ENCODE results near the gene TWIST2. TPM values are rescaled to one million over a fixed set of nuclear protein-coding genes. Genes with fewer than 3 reads are reported as not detected.

Gene TWIST2
- total RNA-seq, 2 experiments from 2014 or later: not detected

DNA sequence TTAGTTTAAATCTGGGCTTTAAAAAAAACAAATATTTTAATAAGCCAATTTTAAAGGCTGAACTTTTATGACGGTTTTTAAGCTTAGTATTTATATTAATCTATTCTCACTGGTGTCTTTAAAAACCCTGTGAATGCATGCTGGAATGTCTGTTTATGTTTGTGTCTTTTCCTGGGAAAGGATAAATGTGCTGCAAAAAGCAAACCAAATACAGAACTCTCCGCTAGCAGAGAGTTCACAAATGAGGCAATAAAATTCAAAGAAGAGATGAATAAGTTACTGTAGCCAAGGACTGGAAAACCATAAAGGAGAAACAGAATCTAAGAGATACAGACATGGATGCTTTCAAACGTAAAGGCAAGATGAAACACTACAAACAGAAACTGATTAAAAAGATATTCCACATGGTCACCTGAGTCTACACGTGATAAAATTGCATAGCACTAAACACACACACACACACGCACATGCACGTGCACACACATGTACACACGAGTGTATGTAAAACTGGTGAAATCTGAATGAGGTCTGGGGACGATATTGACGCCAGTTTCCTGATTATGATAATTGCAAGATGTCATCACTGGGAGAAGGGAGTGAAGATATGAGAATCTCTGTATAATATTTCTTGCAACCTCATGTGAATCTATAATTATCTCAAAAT is 4.5 kb downstream of the TWIST2 start:
- Mint-ChIP-seq H3K27me3 (peaks cover 27% of the 10 kb centered on the region), H3K27ac (no peak overlapping the region), H3K9me3 (ENCODE audit: low read depth) (no peaks in the 10 kb centered on the region), H3K4me1 (no peaks in the 10 kb centered on the region), H3K4me3 (no peak overlapping the region), H3K36me3 (ENCODE audit: low read depth) (no peaks in the 10 kb centered on the region)
- ChIA-PET CTCF (no interaction called here), POLR2A (no interaction called here)
- ATAC-seq (no peak), DNase-seq (no peak)
- intact Hi-C loops (cut with DNase I, micrococcal nuclease): no loop called here

GRCh38 chr2:238853218-238853617 is 5.3 kb downstream of the TWIST2 start:
- Mint-ChIP-seq H3K36me3 (ENCODE audit: low read depth) (no peaks in the 10 kb centered on the region), H3K27me3 (peaks cover 27% of the 10 kb centered on the region), H3K4me3 (no peak overlapping the region), H3K4me1 (no peaks in the 10 kb centered on the region), H3K27ac (no peak overlapping the region), H3K9me3 (ENCODE audit: low read depth) (no peaks in the 10 kb centered on the region)
- ChIA-PET CTCF (no interaction called here), POLR2A (no interaction called here)
- ATAC-seq (no peak), DNase-seq (no peak)
- intact Hi-C loops (cut with DNase I, micrococcal nuclease): no loop called here

DNA sequence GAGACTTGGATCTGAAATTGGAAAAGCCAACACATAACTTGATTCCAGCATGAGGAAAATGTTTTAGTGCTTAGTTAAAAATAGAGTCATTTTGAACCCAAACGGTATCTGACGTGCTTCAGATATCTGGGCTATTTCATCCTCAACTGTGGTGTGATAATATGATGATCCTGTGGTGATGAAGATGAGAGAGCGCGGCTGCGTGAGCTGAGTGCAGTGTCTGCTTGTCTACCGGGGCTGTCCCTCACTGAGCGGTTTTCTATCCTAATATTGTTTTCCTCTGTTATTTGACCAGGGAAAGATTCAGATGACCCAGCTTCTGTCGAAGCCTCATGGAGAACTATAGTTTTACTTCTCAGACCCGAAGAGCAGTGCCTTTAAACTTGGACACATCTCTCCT is 5.8 kb downstream of the TWIST2 start:
- H3K36me3 Mint-ChIP-seq (ENCODE audit: low read depth): no peaks in the 10 kb centered on the region
- no peaks in the 10 kb centered on the region for H3K9me3 Mint-ChIP-seq (ENCODE audit: low read depth)
- POLR2A ChIA-PET: no interaction called here
- DNase-seq: no peak
- no peaks in the 10 kb centered on the region for H3K4me1 Mint-ChIP-seq
- intact Hi-C loops (cut with DNase I, micrococcal nuclease): no loop called here
- H3K27me3 Mint-ChIP-seq: peaks cover 29% of the 10 kb centered on the region
- ATAC-seq: no peak
- H3K27ac Mint-ChIP-seq: no peak overlapping the region
- no peak overlapping the region for H3K4me3 Mint-ChIP-seq
- CTCF ChIA-PET: no interaction called here

DNA sequence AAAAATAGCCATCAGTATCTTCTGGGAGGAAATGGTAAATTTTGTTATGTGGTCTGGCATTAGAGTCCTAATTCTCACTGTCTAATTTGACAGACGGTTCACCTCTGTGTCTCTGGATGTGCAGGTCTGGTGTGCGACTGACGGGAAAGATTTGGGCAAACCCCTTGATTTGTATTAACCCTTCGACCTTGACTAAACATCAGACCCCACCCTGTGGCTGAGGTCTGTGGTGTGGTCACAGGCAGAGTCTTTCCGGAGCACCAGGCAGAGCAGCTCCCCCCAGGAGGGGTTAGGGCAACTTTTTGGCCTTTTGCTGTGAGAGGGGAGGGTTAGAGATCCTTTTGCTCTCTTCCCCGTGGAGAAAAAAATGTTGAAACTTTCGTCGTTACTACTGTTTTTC is 6.4 kb downstream of the TWIST2 start:
- Mint-ChIP-seq H3K27me3 (peaks cover 29% of the 10 kb centered on the region), H3K27ac (no peak overlapping the region), H3K9me3 (ENCODE audit: low read depth) (no peaks in the 10 kb centered on the region), H3K4me3 (no peak overlapping the region), H3K36me3 (ENCODE audit: low read depth) (no peaks in the 10 kb centered on the region), H3K4me1 (no peaks in the 10 kb centered on the region)
- ChIA-PET CTCF (no interaction called here), POLR2A (no interaction called here)
- ATAC-seq (no peak), DNase-seq (no peak)
- intact Hi-C loops (cut with DNase I, micrococcal nuclease): no loop called here

- H3K36me3 Mint-ChIP-seq (ENCODE audit: low read depth): no peaks in the 10 kb centered on the region
- POLR2A ChIA-PET: no interaction called here
- intact Hi-C loops (cut with DNase I, micrococcal nuclease): no loop called here
- H3K4me3 Mint-ChIP-seq: no peak overlapping the region
- H3K27ac Mint-ChIP-seq: no peak overlapping the region
- no peaks in the 10 kb centered on the region for H3K4me1 Mint-ChIP-seq
- peaks cover 31% of the 10 kb centered on the region for H3K27me3 Mint-ChIP-seq
- CTCF ChIA-PET: no interaction called here
- no peaks in the 10 kb centered on the region for H3K9me3 Mint-ChIP-seq (ENCODE audit: low read depth)
- DNase-seq (no peak), ATAC-seq (no peak)
Measured at GRCh38 chr2:238854699-238855229, 6.9 kb downstream of the TWIST2 start.

GRCh38 chr2:238855299-238855698 is 7.4 kb downstream of the TWIST2 start:
- Mint-ChIP-seq H3K27me3 (peaks cover 27% of the 10 kb centered on the region), H3K4me1 (no peaks in the 10 kb centered on the region), H3K36me3 (ENCODE audit: low read depth) (no peaks in the 10 kb centered on the region), H3K9me3 (ENCODE audit: low read depth) (no peaks in the 10 kb centered on the region), H3K27ac (no peak overlapping the region), H3K4me3 (no peak overlapping the region)
- DNase-seq (no peak), ATAC-seq (no peak)
- ChIA-PET CTCF (no interaction called here), POLR2A (no interaction called here)
- intact Hi-C loops (cut with DNase I, micrococcal nuclease): no loop called here

DNA sequence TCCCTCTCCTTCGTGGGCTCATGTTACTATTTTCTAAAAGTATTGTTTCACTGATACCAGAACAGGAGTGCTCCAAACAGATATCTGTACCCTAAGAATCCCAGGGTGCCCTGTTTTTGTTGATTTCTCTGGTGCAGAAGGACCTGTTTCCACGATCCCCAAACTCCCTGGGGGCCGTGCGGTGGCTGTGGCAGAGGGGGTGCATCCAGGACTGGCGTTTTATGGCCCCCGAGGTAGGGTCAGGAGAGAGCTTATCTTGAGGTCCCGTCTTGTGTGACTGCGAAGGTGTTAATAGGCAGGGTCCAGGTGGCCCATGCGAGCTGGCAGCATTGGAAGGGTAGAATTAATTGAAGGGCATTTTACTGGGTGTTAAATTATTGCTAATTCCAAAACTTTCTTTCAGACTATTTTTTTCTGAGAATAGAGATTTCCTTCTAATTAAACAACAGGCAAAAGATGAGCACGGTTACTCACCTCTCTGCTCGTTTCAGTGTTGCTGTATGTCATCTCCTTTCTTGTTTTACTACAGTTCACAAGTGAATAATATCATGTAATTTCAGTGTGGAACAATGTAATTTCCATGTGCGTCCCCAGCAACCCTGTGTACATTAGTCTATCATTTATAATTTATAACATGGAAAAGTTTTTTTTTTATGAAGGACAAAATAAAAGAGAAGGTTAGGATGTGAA is 8.2 kb downstream of the TWIST2 start:
- intact Hi-C loops (cut with DNase I, micrococcal nuclease): no loop called here
- ATAC-seq: no peak

GRCh38 chr2:238856713-238857567 is 9.1 kb downstream of the TWIST2 start:
- ChIA-PET CTCF (no interaction called here), POLR2A (no interaction called here)
- ATAC-seq: no peak
- DNase-seq: no peak
- H3K36me3 Mint-ChIP-seq (ENCODE audit: low read depth): no peaks in the 10 kb centered on the region
- no peak overlapping the region for H3K4me3 Mint-ChIP-seq
- intact Hi-C loops (cut with DNase I, micrococcal nuclease): no loop called here
- H3K9me3 Mint-ChIP-seq (ENCODE audit: low read depth): no peaks in the 10 kb centered on the region
- no peak overlapping the region for H3K27ac Mint-ChIP-seq
- no peaks in the 10 kb centered on the region for H3K4me1 Mint-ChIP-seq
- H3K27me3 Mint-ChIP-seq: peaks cover 23% of the 10 kb centered on the region

More for the DNA sequence above, 8.2 kb downstream of the TWIST2 start:
- DNase-seq: no peak
- POLR2A ChIA-PET: no interaction called here
- Mint-ChIP-seq H3K27me3 (peaks cover 25% of the 10 kb centered on the region), H3K36me3 (ENCODE audit: low read depth) (no peaks in the 10 kb centered on the region), H3K27ac (no peak overlapping the region), H3K4me3 (no peak overlapping the region), H3K9me3 (ENCODE audit: low read depth) (no peaks in the 10 kb centered on the region), H3K4me1 (no peaks in the 10 kb centered on the region)
- CTCF ChIA-PET: interaction anchor here (0.6 kb wide), 1 partner anchor 317 kb away, joined by 3 read pairs; no protein-coding TSS in a partner anchor

DNA sequence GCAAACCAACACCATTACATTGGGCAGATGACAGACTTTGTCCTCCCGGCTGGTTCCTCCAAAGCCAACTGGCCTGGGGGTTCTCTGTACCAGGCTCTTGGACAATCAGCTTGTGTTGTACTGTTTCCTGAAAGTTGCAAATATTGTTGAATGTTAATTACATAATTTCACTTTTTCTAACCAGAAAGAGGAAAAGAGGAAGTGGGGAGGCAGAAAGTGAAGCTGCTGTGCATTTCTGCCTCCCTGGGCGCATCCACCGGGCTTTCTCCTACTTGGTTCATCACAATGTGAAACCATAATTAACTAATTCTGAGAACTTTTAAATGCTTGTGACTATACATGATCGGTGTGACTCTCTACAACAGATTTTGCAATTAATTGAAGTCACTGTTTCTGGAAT is 10.1 kb downstream of the TWIST2 start:
- intact Hi-C loops (cut with DNase I, micrococcal nuclease): no loop called here
- no peaks in the 10 kb centered on the region for H3K4me1 Mint-ChIP-seq
- H3K36me3 Mint-ChIP-seq (ENCODE audit: low read depth): no peaks in the 10 kb centered on the region
- no peak for ATAC-seq
- peaks cover 19% of the 10 kb centered on the region for H3K27me3 Mint-ChIP-seq
- CTCF ChIA-PET: no interaction called here
- no peak for DNase-seq
- no peak overlapping the region for H3K4me3 Mint-ChIP-seq
- no peaks in the 10 kb centered on the region for H3K9me3 Mint-ChIP-seq (ENCODE audit: low read depth)
- POLR2A ChIA-PET: no interaction called here
- no peak overlapping the region for H3K27ac Mint-ChIP-seq

DNA sequence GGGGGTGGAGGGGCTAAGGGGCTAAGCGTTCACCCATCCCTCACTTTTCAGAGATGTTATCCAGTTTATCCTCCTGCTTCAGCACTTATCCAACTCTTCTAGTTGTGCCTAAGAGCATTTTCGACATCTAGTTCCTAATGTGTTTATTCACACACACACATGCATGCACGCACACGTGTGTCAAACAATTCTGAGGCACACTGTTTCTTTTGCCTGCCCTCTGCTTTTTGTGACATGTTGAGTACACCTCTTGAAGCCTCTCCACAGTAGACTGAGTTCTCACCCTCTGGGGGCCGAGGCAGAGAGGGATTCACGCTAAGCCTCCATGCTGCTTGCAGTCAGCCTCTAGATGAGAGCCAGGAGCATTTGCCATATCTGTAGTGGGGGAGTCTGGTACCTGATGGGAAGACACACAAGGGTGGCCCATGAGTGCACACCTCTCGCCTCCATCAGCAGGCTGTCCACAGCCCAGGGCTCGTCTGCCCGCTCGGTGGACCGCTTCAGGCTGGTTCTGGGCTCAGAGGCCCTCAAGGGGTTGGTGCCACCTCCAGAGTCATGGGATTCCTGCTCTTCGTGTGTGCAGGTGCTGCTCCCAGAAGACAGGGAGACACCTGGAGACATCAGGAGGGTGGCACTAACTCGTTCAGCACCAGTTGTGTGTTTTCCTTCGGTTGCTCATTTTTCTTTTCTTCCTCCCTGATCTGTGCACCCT is 11.9 kb downstream of the TWIST2 start:
- H3K4me1 Mint-ChIP-seq: peaks cover 3% of the 10 kb centered on the region
- intact Hi-C loops (cut with DNase I, micrococcal nuclease): no loop called here
- ChIA-PET CTCF (no interaction called here), POLR2A (no interaction called here)
- no peak for ATAC-seq
- no peak for DNase-seq
- no peaks in the 10 kb centered on the region for H3K36me3 Mint-ChIP-seq (ENCODE audit: low read depth)
- H3K27me3 Mint-ChIP-seq: peaks cover 9% of the 10 kb centered on the region
- no peak overlapping the region for H3K27ac Mint-ChIP-seq
- H3K4me3 Mint-ChIP-seq: no peak overlapping the region
- no peaks in the 10 kb centered on the region for H3K9me3 Mint-ChIP-seq (ENCODE audit: low read depth)

DNA sequence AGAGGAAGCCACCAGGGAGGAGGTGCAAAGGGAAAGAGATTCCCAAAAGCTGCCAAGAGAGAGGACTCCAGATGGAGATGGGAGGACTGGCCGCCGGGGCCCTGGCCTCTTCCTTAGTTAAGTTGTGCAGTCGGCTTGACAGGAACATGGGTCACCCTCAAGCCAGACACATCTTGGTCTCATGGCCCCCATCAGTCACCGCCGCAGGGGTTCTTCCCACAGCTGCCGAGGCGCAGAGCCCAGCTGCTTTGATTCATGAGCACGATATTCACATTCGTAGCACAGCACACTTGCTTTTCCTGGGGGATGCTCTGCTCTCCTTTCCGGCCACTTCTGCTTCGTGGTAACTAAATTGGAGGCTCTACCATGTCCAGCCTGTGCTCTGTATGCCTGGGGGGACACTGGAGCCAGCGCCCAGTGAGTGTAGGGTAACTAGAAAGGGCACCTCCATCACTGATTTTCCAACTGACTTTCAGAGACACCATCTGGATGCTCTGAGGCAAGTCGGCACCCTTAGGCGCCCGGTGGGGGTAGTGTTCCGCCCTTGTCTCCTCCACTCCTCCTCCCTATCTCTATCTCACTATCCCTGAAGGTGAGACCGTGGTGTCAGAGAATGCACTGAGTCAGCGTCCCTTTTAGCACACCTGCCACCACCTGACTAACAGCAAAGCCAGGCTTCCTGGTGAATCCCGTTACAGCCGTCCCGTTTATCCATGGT is 13.3 kb downstream of the TWIST2 start:
- Mint-ChIP-seq H3K9me3 (ENCODE audit: low read depth) (no peaks in the 10 kb centered on the region), H3K4me3 (no peak overlapping the region), H3K36me3 (ENCODE audit: low read depth) (no peaks in the 10 kb centered on the region), H3K27ac (no peak overlapping the region), H3K4me1 (peaks cover 3% of the 10 kb centered on the region), H3K27me3 (peaks cover 8% of the 10 kb centered on the region)
- intact Hi-C loops (cut with DNase I, micrococcal nuclease): no loop called here
- CTCF ChIA-PET: no interaction called here
- POLR2A ChIA-PET: no interaction called here
- DNase-seq (no peak), ATAC-seq (no peak)

Data from activated CD4-positive, alpha-beta T cell treated with anti-CD3 and anti-CD28 coated beads for 36 hours (primary cell).